ENCODE results near the gene CXXC5.

The CXXC5 gene

GRCh38 chr5:139733010-139733688 lies 85.0 kb downstream of the CXXC5 start:
- TF ChIP-seq CTCF (IDR thresholded peaks at IDR 0.05; ENCODE audit: low read depth, low read length), result no peak
- DNase-seq (ENCODE audit: extremely low read depth, low read depth), result no peak

Measured in AG09319 (cell line).